ENCODE data around the gene MBD1. TPM values are rescaled to one million over a fixed set of nuclear protein-coding genes. Genes with fewer than 3 reads are reported as not detected.
A peak's percentile ranks its signal among the peaks of the same experiment; 100 is the strongest.

MBD1 gene
- total and polyA plus RNA-seq, 2 of the 13 experiments (the other 11 are each of a cell fraction or from before 2014, with no cell fraction given), result 25.5 to 28.6 TPM

DNA sequence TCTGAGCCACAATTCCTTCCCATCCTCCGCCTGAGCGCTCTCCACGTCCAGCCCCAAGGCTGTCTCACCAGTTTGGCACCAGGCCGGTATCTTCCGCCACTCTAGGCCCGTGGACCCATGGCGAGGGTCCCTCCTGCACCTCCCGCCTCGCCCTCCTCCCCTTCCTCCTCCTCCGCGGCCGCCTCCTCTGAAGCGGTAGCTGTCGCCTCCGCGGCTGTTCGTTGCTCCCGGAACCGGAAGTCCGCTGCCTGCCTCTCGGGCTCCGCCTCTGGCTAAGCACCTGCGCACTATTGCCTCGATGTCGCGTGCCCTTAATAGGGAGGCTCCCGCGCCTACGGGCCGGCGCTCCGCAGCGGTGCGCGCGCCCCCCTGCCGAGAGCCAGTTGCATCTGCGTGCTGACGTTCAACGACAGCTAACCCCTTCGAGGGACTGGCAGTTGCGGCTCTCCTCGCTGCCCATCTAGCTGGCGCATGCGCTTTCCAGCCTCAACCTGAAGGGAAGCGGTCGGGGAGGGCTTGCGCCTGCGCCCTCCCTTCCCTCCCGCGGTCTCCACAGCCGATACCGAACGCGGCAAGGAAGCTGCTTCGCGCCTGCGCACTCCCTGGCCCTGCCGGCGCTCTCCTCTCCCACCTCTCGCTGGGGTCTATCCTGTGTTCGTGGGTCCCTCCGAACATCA, at the start of gene MBD1 (continued):
- TF ChIP-seq, protein P1, sequence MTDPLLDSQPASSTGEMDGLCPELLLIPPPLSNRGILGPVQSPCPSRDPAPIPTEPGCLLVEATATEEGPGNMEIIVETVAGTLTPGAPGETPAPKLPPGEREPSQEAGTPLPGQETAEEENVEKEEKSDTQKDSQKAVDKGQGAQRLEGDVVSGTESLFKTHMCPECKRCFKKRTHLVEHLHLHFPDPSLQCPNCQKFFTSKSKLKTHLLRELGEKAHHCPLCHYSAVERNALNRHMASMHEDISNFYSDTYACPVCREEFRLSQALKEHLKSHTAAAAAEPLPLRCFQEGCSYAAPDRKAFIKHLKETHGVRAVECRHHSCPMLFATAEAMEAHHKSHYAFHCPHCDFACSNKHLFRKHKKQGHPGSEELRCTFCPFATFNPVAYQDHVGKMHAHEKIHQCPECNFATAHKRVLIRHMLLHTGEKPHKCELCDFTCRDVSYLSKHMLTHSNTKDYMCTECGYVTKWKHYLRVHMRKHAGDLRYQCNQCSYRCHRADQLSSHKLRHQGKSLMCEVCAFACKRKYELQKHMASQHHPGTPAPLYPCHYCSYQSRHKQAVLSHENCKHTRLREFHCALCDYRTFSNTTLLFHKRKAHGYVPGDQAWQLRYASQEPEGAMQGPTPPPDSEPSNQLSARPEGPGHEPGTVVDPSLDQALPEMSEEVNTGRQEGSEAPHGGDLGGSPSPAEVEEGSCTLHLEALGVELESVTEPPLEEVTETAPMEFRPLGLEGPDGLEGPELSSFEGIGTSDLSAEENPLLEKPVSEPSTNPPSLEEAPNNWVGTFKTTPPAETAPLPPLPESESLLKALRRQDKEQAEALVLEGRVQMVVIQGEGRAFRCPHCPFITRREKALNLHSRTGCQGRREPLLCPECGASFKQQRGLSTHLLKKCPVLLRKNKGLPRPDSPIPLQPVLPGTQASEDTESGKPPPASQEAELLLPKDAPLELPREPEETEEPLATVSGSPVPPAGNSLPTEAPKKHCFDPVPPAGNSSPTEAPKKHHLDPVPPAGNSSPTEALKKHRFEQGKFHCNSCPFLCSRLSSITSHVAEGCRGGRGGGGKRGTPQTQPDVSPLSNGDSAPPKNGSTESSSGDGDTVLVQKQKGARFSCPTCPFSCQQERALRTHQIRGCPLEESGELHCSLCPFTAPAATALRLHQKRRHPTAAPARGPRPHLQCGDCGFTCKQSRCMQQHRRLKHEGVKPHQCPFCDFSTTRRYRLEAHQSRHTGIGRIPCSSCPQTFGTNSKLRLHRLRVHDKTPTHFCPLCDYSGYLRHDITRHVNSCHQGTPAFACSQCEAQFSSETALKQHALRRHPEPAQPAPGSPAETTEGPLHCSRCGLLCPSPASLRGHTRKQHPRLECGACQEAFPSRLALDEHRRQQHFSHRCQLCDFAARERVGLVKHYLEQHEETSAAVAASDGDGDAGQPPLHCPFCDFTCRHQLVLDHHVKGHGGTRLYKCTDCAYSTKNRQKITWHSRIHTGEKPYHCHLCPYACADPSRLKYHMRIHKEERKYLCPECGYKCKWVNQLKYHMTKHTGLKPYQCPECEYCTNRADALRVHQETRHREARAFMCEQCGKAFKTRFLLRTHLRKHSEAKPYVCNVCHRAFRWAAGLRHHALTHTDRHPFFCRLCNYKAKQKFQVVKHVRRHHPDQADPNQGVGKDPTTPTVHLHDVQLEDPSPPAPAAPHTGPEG (CRISPR knock-in tag; IDR thresholded peaks at IDR 0.05), result no peak
- TF ChIP-seq, protein P2, sequence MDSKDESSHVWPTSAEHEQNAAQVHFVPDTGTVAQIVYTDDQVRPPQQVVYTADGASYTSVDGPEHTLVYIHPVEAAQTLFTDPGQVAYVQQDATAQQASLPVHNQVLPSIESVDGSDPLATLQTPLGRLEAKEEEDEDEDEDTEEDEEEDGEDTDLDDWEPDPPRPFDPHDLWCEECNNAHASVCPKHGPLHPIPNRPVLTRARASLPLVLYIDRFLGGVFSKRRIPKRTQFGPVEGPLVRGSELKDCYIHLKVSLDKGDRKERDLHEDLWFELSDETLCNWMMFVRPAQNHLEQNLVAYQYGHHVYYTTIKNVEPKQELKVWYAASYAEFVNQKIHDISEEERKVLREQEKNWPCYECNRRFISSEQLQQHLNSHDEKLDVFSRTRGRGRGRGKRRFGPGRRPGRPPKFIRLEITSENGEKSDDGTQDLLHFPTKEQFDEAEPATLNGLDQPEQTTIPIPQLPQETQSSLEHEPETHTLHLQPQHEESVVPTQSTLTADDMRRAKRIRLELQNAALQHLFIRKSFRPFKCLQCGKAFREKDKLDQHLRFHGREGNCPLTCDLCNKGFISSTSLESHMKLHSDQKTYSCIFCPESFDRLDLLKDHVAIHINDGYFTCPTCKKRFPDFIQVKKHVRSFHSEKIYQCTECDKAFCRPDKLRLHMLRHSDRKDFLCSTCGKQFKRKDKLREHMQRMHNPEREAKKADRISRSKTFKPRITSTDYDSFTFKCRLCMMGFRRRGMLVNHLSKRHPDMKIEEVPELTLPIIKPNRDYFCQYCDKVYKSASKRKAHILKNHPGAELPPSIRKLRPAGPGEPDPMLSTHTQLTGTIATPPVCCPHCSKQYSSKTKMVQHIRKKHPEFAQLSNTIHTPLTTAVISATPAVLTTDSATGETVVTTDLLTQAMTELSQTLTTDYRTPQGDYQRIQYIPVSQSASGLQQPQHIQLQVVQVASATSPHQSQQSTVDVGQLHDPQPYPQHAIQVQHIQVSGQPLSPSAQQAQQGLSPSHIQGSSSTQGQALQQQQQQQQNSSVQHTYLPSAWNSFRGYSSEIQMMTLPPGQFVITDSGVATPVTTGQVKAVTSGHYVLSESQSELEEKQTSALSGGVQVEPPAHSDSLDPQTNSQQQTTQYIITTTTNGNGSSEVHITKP (CRISPR knock-in tag; IDR thresholded peaks at IDR 0.05; ENCODE audit: low read depth), result peak; percentile 85
- TF ChIP-seq KDM5A (IDR thresholded peaks at IDR 0.05; ENCODE audit: borderline replicate concordance, low read length), result peak; percentile 75; the same call in 1 of the 2 replicates
- TF ChIP-seq ZNF558 (CRISPR knock-in tag; IDR thresholded peaks at IDR 0.05; ENCODE audit: borderline replicate concordance), result no peak
- TF ChIP-seq, protein P3, sequence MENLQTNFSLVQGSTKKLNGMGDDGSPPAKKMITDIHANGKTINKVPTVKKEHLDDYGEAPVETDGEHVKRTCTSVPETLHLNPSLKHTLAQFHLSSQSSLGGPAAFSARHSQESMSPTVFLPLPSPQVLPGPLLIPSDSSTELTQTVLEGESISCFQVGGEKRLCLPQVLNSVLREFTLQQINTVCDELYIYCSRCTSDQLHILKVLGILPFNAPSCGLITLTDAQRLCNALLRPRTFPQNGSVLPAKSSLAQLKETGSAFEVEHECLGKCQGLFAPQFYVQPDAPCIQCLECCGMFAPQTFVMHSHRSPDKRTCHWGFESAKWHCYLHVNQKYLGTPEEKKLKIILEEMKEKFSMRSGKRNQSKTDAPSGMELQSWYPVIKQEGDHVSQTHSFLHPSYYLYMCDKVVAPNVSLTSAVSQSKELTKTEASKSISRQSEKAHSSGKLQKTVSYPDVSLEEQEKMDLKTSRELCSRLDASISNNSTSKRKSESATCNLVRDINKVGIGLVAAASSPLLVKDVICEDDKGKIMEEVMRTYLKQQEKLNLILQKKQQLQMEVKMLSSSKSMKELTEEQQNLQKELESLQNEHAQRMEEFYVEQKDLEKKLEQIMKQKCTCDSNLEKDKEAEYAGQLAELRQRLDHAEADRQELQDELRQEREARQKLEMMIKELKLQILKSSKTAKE (CRISPR knock-in tag; IDR thresholded peaks at IDR 0.05; ENCODE audit: borderline replicate concordance), result 0 out of 2 replicates have a peak, but pooled peaks have one; percentile 43
- no peak for TF ChIP-seq RORA (CRISPR knock-in tag; IDR thresholded peaks at IDR 0.05)
- TF ChIP-seq MTF1 (CRISPR knock-in tag; IDR thresholded peaks at IDR 0.05), result no peak
- TF ChIP-seq ZNF468 (CRISPR knock-in tag; IDR thresholded peaks at IDR 0.05), result 0 out of 2 replicates have a peak, but pooled peaks have one; percentile 10
- no peak for TF ChIP-seq ZEB1 (IDR thresholded peaks at IDR 0.05; ENCODE audit: insufficient replicate concordance, low read depth)
- TF ChIP-seq, protein P4, sequence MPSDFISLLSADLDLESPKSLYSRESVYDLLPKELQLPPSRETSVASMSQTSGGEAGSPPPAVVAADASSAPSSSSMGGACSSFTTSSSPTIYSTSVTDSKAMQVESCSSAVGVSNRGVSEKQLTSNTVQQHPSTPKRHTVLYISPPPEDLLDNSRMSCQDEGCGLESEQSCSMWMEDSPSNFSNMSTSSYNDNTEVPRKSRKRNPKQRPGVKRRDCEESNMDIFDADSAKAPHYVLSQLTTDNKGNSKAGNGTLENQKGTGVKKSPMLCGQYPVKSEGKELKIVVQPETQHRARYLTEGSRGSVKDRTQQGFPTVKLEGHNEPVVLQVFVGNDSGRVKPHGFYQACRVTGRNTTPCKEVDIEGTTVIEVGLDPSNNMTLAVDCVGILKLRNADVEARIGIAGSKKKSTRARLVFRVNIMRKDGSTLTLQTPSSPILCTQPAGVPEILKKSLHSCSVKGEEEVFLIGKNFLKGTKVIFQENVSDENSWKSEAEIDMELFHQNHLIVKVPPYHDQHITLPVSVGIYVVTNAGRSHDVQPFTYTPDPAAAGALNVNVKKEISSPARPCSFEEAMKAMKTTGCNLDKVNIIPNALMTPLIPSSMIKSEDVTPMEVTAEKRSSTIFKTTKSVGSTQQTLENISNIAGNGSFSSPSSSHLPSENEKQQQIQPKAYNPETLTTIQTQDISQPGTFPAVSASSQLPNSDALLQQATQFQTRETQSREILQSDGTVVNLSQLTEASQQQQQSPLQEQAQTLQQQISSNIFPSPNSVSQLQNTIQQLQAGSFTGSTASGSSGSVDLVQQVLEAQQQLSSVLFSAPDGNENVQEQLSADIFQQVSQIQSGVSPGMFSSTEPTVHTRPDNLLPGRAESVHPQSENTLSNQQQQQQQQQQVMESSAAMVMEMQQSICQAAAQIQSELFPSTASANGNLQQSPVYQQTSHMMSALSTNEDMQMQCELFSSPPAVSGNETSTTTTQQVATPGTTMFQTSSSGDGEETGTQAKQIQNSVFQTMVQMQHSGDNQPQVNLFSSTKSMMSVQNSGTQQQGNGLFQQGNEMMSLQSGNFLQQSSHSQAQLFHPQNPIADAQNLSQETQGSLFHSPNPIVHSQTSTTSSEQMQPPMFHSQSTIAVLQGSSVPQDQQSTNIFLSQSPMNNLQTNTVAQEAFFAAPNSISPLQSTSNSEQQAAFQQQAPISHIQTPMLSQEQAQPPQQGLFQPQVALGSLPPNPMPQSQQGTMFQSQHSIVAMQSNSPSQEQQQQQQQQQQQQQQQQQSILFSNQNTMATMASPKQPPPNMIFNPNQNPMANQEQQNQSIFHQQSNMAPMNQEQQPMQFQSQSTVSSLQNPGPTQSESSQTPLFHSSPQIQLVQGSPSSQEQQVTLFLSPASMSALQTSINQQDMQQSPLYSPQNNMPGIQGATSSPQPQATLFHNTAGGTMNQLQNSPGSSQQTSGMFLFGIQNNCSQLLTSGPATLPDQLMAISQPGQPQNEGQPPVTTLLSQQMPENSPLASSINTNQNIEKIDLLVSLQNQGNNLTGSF (CRISPR knock-in tag; IDR thresholded peaks at IDR 0.05), result no peak
- TF ChIP-seq MIER2 (CRISPR knock-in tag; IDR thresholded peaks at IDR 0.05), result no peak

All from HepG2 (cell line).